GM12891 (cell line): ENCODE data around the gene CADPS.

ENCODE experiments used
- PAX5 ChIP-seq: IDR thresholded peaks from 2 replicates; pipeline ENCODE4 v1.6.1; 2011; ENCODE audit warnings: low read length, moderate library complexity, mild to moderate bottlenecking; ENCODE audit not compliant: insufficient read depth, severe bottlenecking
- POLR2A ChIP-seq: IDR thresholded peaks from 2 replicates; pipeline ENCODE4 v1.6.1; 2011; ENCODE audit warnings: low read depth, low read length, control low read depth
- POLR2AphosphoS5 ChIP-seq: IDR thresholded peaks from 2 replicates; pipeline ENCODE4 v1.6.1; 2011; ENCODE audit warnings: low read depth, low read length, control low read depth
- POU2F2 ChIP-seq: IDR thresholded peaks from 2 replicates; pipeline ENCODE4 v1.6.1; 2011; ENCODE audit warnings: low read depth, mild to moderate bottlenecking, control low read depth, low read length, moderate library complexity
- SPI1 ChIP-seq: IDR thresholded peaks from 2 replicates; pipeline ENCODE4 v1.6.1; 2011; ENCODE audit warnings: low read depth, low read length, control low read depth
- TAF1 ChIP-seq: IDR thresholded peaks from 2 replicates; pipeline ENCODE4 v1.6.1; 2011; ENCODE audit warnings: low read depth, low read length, control low read depth

DNA sequence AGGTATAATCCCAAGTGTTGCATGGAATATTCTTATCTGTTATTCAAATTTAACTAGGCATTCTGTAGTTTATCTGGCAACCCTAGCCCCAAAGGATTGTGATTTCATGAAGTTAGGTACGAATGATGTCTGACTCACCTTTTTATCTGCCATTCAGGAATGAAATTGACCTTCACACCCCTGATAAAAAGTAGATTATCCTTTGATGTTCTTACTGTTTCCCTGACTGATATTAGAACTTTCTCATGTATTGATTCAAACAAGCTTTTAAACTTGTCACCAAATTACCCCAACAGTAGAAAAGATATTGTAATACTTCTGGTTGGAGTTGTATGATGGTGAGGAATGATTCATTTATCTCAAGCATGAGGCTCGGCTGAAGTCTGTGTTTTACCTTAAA is 43.6 kb upstream of the CADPS start:
- no peak for TF ChIP-seq POLR2A
- no peak for TF ChIP-seq TAF1
- no peak for TF ChIP-seq POLR2AphosphoS5
- no peak for TF ChIP-seq POU2F2
- no peak for TF ChIP-seq SPI1
- no peak for TF ChIP-seq PAX5
